ENCODE data around the gene RAD9A. TPM values are rescaled to one million over a fixed set of nuclear protein-coding genes. Genes with fewer than 3 reads are reported as not detected.
"Not testable (repeated sequence)": the region's sequence is repeated elsewhere in the genome, so short reads cannot be mapped to it uniquely, and the experiment has no call there.

The RAD9A gene
- total RNA-seq, 2 donors from 2014 or later: 32.0 to 37.5 TPM

- ATAC-seq (replicated peaks); H3K27me3 Mint-ChIP-seq; H3K9me3 Mint-ChIP-seq: not testable (repeated sequence)
- peak overlapping the region; percentile 98 for H3K4me3 Mint-ChIP-seq
- peaks cover 76% of the 10 kb centered on the region for H3K36me3 Mint-ChIP-seq (ENCODE audit: low read depth)
- H3K4me1 Mint-ChIP-seq: peaks cover 19% of the 10 kb centered on the region
- peak overlapping the region; percentile 92 for H3K27ac Mint-ChIP-seq
These were observed 11.3 kb downstream of the RAD9A start for GRCh38 chr11:67403085-67403484.

GRCh38 chr11:67404515-67405195 is 12.9 kb downstream of the RAD9A start:
- H3K36me3 Mint-ChIP-seq (ENCODE audit: low read depth): peaks cover 71% of the 10 kb centered on the region
- H3K4me3 Mint-ChIP-seq: peak overlapping the region; percentile 98
- peak overlapping the region; percentile 92 for H3K27ac Mint-ChIP-seq
- peaks cover 26% of the 10 kb centered on the region for H3K4me1 Mint-ChIP-seq
- peak; percentile 12 for ATAC-seq (replicated peaks)
- H3K27me3 Mint-ChIP-seq: no peaks in the 10 kb centered on the region
- H3K9me3 Mint-ChIP-seq: no peaks in the 10 kb centered on the region

GRCh38 chr11:67405196-67405567 is 13.4 kb downstream of the RAD9A start:
- Mint-ChIP-seq H3K4me1 (peaks cover 29% of the 10 kb centered on the region), H3K27ac (peak overlapping the region; percentile 92), H3K4me3 (peak overlapping the region; percentile 98), H3K27me3 (no peaks in the 10 kb centered on the region), H3K9me3 (no peaks in the 10 kb centered on the region), H3K36me3 (ENCODE audit: low read depth) (peaks cover 71% of the 10 kb centered on the region)
- ATAC-seq (replicated peaks): no peak

GRCh38 chr11:67405688-67406339 is 14.0 kb downstream of the RAD9A start:
- H3K27me3 Mint-ChIP-seq: no peaks in the 10 kb centered on the region
- no peak for ATAC-seq (replicated peaks)
- peak overlapping the region; percentile 92 for H3K27ac Mint-ChIP-seq
- H3K36me3 Mint-ChIP-seq (ENCODE audit: low read depth): peaks cover 71% of the 10 kb centered on the region
- no peaks in the 10 kb centered on the region for H3K9me3 Mint-ChIP-seq
- peaks cover 29% of the 10 kb centered on the region for H3K4me1 Mint-ChIP-seq
- H3K4me3 Mint-ChIP-seq: peak overlapping the region; percentile 98

- ATAC-seq (replicated peaks): no peak
- no peaks in the 10 kb centered on the region for H3K9me3 Mint-ChIP-seq
- peaks cover 29% of the 10 kb centered on the region for H3K4me1 Mint-ChIP-seq
- peak overlapping the region; percentile 74 for H3K27ac Mint-ChIP-seq
- peaks cover 72% of the 10 kb centered on the region for H3K36me3 Mint-ChIP-seq (ENCODE audit: low read depth)
- peak overlapping the region; percentile 98 for H3K4me3 Mint-ChIP-seq
- H3K27me3 Mint-ChIP-seq: no peaks in the 10 kb centered on the region
These were observed 14.7 kb downstream of the RAD9A start for GRCh38 chr11:67406420-67406968.

- peaks cover 72% of the 10 kb centered on the region for H3K36me3 Mint-ChIP-seq (ENCODE audit: low read depth)
- H3K4me3 Mint-ChIP-seq: peak overlapping the region; percentile 98
- no peaks in the 10 kb centered on the region for H3K9me3 Mint-ChIP-seq
- peak overlapping the region; percentile 74 for H3K27ac Mint-ChIP-seq
- H3K27me3 Mint-ChIP-seq: no peaks in the 10 kb centered on the region
- peak; percentile 3 for ATAC-seq (replicated peaks)
- H3K4me1 Mint-ChIP-seq: peaks cover 32% of the 10 kb centered on the region
These were observed 15.3 kb downstream of the RAD9A start for GRCh38 chr11:67406969-67407687.

GRCh38 chr11:67407688-67408163 is 15.9 kb downstream of the RAD9A start:
- peaks cover 72% of the 10 kb centered on the region for H3K36me3 Mint-ChIP-seq (ENCODE audit: low read depth)
- H3K4me1 Mint-ChIP-seq: peaks cover 38% of the 10 kb centered on the region
- H3K27ac Mint-ChIP-seq: peak overlapping the region; percentile 84
- peak overlapping the region; percentile 98 for H3K4me3 Mint-ChIP-seq
- no peaks in the 10 kb centered on the region for H3K27me3 Mint-ChIP-seq
- no peak for ATAC-seq (replicated peaks)
- H3K9me3 Mint-ChIP-seq: no peaks in the 10 kb centered on the region

- peak; percentile 13 for ATAC-seq (replicated peaks)
- no peaks in the 10 kb centered on the region for H3K9me3 Mint-ChIP-seq
- peaks cover 68% of the 10 kb centered on the region for H3K36me3 Mint-ChIP-seq (ENCODE audit: low read depth)
- no peaks in the 10 kb centered on the region for H3K27me3 Mint-ChIP-seq
- H3K27ac Mint-ChIP-seq: peak overlapping the region; percentile 84
- peaks cover 44% of the 10 kb centered on the region for H3K4me1 Mint-ChIP-seq
- H3K4me3 Mint-ChIP-seq: peak overlapping the region; percentile 98
These were observed 16.8 kb downstream of the RAD9A start for GRCh38 chr11:67408437-67409200.

GRCh38 chr11:67409261-67409666 is 17.5 kb downstream of the RAD9A start:
- H3K27me3 Mint-ChIP-seq: no peaks in the 10 kb centered on the region
- H3K9me3 Mint-ChIP-seq: no peaks in the 10 kb centered on the region
- ATAC-seq (replicated peaks): peak; percentile 65
- H3K4me1 Mint-ChIP-seq: peaks cover 44% of the 10 kb centered on the region
- peak overlapping the region; percentile 70 for H3K27ac Mint-ChIP-seq
- peak overlapping the region; percentile 98 for H3K4me3 Mint-ChIP-seq
- peaks cover 63% of the 10 kb centered on the region for H3K36me3 Mint-ChIP-seq (ENCODE audit: low read depth)

GRCh38 chr11:67409781-67410368 is 18.1 kb downstream of the RAD9A start:
- Mint-ChIP-seq H3K4me1 (peaks cover 44% of the 10 kb centered on the region), H3K27ac (peak overlapping the region; percentile 70), H3K36me3 (ENCODE audit: low read depth) (peaks cover 57% of the 10 kb centered on the region), H3K27me3 (no peaks in the 10 kb centered on the region), H3K4me3 (peak overlapping the region; percentile 98), H3K9me3 (no peaks in the 10 kb centered on the region)
- no peak for ATAC-seq (replicated peaks)

GRCh38 chr11:67410369-67410831 is 18.6 kb downstream of the RAD9A start:
- Mint-ChIP-seq H3K4me1 (peaks cover 44% of the 10 kb centered on the region), H3K4me3 (peak overlapping the region; percentile 98), H3K27me3 (no peaks in the 10 kb centered on the region), H3K9me3 (no peaks in the 10 kb centered on the region), H3K27ac (peak overlapping the region; percentile 70), H3K36me3 (ENCODE audit: low read depth) (peaks cover 52% of the 10 kb centered on the region)
- ATAC-seq (replicated peaks): no peak

GRCh38 chr11:67410984-67411784 is 19.4 kb downstream of the RAD9A start:
- H3K27me3 Mint-ChIP-seq: no peaks in the 10 kb centered on the region
- H3K27ac Mint-ChIP-seq: peak overlapping the region; percentile 70
- H3K4me1 Mint-ChIP-seq: peaks cover 46% of the 10 kb centered on the region
- H3K9me3 Mint-ChIP-seq: no peaks in the 10 kb centered on the region
- H3K36me3 Mint-ChIP-seq (ENCODE audit: low read depth): peaks cover 44% of the 10 kb centered on the region
- ATAC-seq (replicated peaks): no peak
- peak overlapping the region; percentile 98 for H3K4me3 Mint-ChIP-seq

- no peaks in the 10 kb centered on the region for H3K27me3 Mint-ChIP-seq
- H3K4me3 Mint-ChIP-seq: no peak overlapping the region
- no peaks in the 10 kb centered on the region for H3K9me3 Mint-ChIP-seq
- H3K27ac Mint-ChIP-seq: peak overlapping the region; percentile 75
- peaks cover 46% of the 10 kb centered on the region for H3K4me1 Mint-ChIP-seq
- peaks cover 38% of the 10 kb centered on the region for H3K36me3 Mint-ChIP-seq (ENCODE audit: low read depth)
- no peak for ATAC-seq (replicated peaks)
These were observed 20.0 kb downstream of the RAD9A start for GRCh38 chr11:67411785-67412152.
